Left lung (tissue), 10 donors: ENCODE measurements around the gene GXYLT1. TPM values are rescaled to one million over a fixed set of nuclear protein-coding genes. Genes with fewer than 3 reads are reported as not detected.

Experiments used
- ATAC-seq: fragments of 200-7000 bp; cut with Tn5 transposase; one replicate; pipeline ENCODE4 v1.9.1; 2020; ENCODE audit warnings: moderate library complexity
- DNase-seq, 4 donors: peaks; one replicate each; pipeline ENCODE4 v3.0.0-alpha.2; 2013 to 2020
- H3K27ac ChIP-seq, 2 donors: fragments of 200-600 bp; sonication (generic) in 1 of 2; one replicate each; pipeline versions ENCODE4 v1.5.0 to v1.8.0; 2020 to 2021
- H3K27me3 ChIP-seq, 2 donors: fragments of 200-600 bp; sonication (generic) in 1 of 2; one replicate each; pipeline versions ENCODE4 v1.5.0 to v1.8.0; 2020 to 2021
- H3K36me3 ChIP-seq, 2 donors: fragments of 200-600 bp; sonication (generic) in 1 of 2; one replicate each; pipeline versions ENCODE4 v1.5.0 to v1.8.0; 2020 to 2021
- H3K4me1 ChIP-seq, 2 donors: fragments of 200-600 bp; one replicate each; pipeline ENCODE4 v1.8.0; 2021
- H3K4me3 ChIP-seq, 2 donors: fragments of 200-600 bp; sonication (generic) in 1 of 2; one replicate each; pipeline versions ENCODE4 v1.5.0 to v1.8.0; 2020 to 2021; ENCODE audit warnings: mild to moderate bottlenecking in 1 of 2
- H3K9me3 ChIP-seq, 2 donors: fragments of 200-600 bp; sonication (generic) in 1 of 2; one replicate each; pipeline versions ENCODE4 v1.5.0 to v1.8.0; 2020 to 2021
- CTCF ChIP-seq, 2 donors: fragments of 200-600 bp; sonication (generic) in 1 of 2; IDR thresholded peaks; one replicate each; pipeline versions ENCODE4 v1.5.0 to v1.8.0; 2021; ENCODE audit warnings: antibody characterized with exemption in 2 of 2
- intact Hi-C, 2 donors: fragments of 100-400 bp; cut with DNase I; formaldehyde crosslinking; loops; one replicate each; pipeline versions ENCODE4 v1.11.2 to v1.14.2; 2022
- polyA plus RNA-seq, 6 donors: library from polyadenylated mRNA; unstranded; fragments of 120-200 nt; gene quantifications; one replicate each; pipeline ENCODE4 v1.2.1, GENCODE V29; 2013; ENCODE audit not compliant: insufficient read length in 6 of 6
- total RNA-seq, 2 donors: library from RNA; stranded (reverse); fragmentation: NEBNext Ultra II Directional; extraction: Animal tissue kit (Norgen Biotek cat#: 25700); gene quantifications; one replicate each; pipeline ENCODE4 v1.2.1, GENCODE V29; 2021
- donor health status: DM: no; HTN: yes; CAD: no.
- donor health status: DM: no; HTN: no; CAD: no.

Gene GXYLT1
- total and polyA plus RNA-seq, 8 donors, result 14.5 to 23.9 (median 20.8) TPM

DNA sequence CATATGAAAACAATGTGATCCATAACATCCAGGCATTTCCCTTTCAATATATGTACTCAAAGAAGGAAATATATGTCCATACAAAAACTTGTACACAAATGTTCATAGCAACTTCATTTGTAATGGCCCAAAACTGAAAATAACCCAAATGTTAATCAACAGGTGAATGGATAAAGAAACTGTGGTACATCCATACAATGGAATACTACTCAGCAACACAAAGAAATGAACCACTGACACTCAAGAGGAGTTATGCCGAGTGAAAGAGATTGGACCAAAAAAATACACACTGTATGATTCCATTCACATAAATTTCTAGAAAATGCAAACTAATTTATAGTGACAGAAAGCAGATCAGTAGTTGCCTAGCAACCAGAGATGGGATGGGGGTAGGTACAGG is 30.3 kb upstream of the GXYLT1 start:
- TF ChIP-seq CTCF (IDR thresholded peaks at IDR 0.05), result no peak
- intact Hi-C loops, result no loop called here
- H3K27me3 ChIP-seq, result no peaks in the 10 kb centered on the region
- H3K4me3 ChIP-seq, result no peak overlapping the region
- H3K9me3 ChIP-seq, result no peaks in the 10 kb centered on the region
- H3K36me3 ChIP-seq, result peaks cover 0 to 7% of the 10 kb centered on the region in 2 donors
- H3K27ac ChIP-seq, result no peak overlapping the region
- no peaks in the 10 kb centered on the region for H3K4me1 ChIP-seq
- DNase-seq (no peak), ATAC-seq (no peak)

DNA sequence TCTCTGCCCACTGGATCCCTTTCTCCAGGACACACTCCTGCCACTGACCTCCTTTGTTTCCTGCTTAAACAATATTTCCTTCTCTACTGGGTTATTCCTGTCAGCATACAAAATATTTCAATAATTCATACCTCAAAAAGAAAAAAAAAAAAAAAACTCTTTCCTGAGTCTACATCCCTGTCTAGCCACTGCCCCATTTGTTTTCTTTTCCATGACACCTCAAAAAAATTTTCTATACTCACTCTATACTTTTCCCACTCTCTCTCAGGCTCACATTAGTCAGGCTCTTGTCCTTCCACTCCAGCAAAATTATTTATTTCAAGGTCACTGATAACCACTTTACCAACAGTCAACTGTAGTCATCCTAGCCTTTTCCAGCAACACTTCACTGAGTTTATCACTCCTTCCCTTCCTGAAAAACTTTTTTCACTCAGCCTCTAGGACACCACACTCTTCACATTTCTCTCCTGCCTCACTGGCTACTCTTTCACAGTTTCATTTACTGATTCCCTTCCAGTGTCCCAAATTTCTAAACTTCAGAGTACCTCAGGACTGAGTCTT is 29.4 kb upstream of the GXYLT1 start:
- H3K9me3 ChIP-seq, result no peaks in the 10 kb centered on the region
- no peak overlapping the region for H3K4me3 ChIP-seq
- no peak for TF ChIP-seq CTCF (IDR thresholded peaks at IDR 0.05)
- DNase-seq (no peak), ATAC-seq (no peak)
- H3K27ac ChIP-seq, result no peak overlapping the region
- H3K27me3 ChIP-seq, result no peaks in the 10 kb centered on the region
- H3K4me1 ChIP-seq, result no peaks in the 10 kb centered on the region
- peaks cover 0 to 7% of the 10 kb centered on the region in 2 donors for H3K36me3 ChIP-seq
- intact Hi-C loops, result no loop called here

DNA sequence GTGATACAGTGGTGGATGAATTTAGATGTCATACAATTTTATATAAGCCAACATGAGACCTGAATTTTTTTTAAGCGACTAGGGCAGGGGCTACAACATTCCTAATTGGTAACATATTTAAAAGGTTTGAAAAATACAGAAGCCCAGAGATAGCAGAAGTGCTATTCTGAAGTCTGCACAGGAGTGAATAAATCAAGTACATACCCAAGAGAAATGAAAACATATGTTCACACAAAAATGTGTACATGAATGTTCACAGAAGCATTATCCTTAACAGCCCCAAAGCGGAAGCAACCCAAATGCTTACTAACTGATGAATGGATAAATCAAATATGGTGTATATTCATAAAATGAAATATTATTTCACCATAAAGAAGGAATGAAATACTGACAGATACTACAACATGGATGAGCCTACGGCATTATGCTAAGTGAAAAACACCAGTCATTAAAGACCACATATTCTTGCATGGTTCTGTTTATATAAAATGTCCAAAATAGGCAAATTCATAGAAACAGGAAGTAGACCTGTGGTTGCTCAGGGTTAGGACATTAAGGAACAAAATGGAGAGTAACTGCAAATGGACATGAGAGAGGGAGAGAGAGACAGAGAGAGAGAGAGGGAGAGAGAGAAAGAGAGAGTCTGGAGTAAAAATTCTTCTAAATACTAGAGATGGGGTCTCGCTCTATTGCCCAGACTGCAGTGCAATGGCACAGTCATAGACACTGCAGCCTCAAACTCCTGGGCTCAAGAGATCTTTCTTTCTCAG is 28.0 kb upstream of the GXYLT1 start:
- H3K36me3 ChIP-seq, result peaks cover 0 to 7% of the 10 kb centered on the region in 2 donors
- H3K4me1 ChIP-seq, result no peaks in the 10 kb centered on the region
- H3K9me3 ChIP-seq, result no peaks in the 10 kb centered on the region
- H3K27me3 ChIP-seq, result no peaks in the 10 kb centered on the region
- H3K27ac ChIP-seq, result no peak overlapping the region
- ATAC-seq (peak; percentile 15), DNase-seq (no peak)
- intact Hi-C loops, result no loop called here
- no peak overlapping the region for H3K4me3 ChIP-seq
- TF ChIP-seq CTCF (IDR thresholded peaks at IDR 0.05), result no peak

DNA sequence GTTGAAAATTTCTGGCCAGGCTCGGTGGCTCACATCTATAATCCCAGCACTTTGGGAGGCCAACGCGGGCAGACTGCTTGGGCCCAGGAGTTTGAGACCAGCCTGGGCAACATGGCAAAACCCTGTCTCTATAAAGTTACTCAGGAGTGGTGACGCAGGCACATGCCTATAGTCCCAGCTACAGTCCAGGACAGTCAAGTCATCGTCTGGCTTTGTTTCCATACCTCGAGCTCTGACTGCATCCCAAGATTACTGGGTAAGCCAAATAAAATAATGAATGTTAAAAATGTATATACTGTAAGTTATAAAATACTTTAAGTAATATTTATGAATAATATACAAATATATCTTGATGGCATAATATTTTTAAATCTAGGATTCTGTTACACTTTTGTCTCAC is 23.0 kb upstream of the GXYLT1 start:
- TF ChIP-seq CTCF (IDR thresholded peaks at IDR 0.05), result no peak
- ATAC-seq, result no peak
- H3K36me3 ChIP-seq, result peaks cover 0 to 7% of the 10 kb centered on the region in 2 donors
- no peaks in the 10 kb centered on the region for H3K4me1 ChIP-seq
- H3K27me3 ChIP-seq, result no peaks in the 10 kb centered on the region
- no peak for DNase-seq
- no peak overlapping the region for H3K27ac ChIP-seq
- H3K4me3 ChIP-seq, result no peak overlapping the region
- H3K9me3 ChIP-seq, result no peaks in the 10 kb centered on the region
- intact Hi-C loops, result no loop called here

DNA sequence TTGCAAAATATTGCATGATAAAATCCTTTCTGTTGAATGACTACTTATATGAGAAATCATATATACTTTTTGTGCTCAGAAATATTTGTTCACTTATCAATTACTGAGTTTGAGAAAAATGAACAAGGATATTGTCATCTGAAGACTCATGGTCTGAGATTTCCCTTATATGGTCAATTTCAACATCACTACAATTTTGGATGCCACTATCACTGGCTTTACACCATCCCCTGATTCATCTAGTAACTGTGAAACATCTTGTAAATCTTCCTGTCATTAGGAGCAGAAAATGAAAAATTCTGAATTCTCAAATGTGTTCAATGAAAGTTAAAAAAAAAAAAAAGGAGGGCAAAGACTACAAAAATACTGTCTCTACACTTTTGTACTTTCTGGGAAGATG is 21.8 kb upstream of the GXYLT1 start:
- Histone ChIP-seq H3K4me1 (no peaks in the 10 kb centered on the region), H3K36me3 (peaks cover 0 to 7% of the 10 kb centered on the region in 2 donors), H3K9me3 (no peaks in the 10 kb centered on the region), H3K27ac (no peak overlapping the region), H3K27me3 (no peaks in the 10 kb centered on the region), H3K4me3 (no peak overlapping the region)
- no peak for TF ChIP-seq CTCF (IDR thresholded peaks at IDR 0.05)
- intact Hi-C loops, result no loop called here
- ATAC-seq (no peak), DNase-seq (no peak)
